H1 (cell line): Measurements from ENCODE around the gene UTP20. TPM values are rescaled to one million over a fixed set of nuclear protein-coding genes. Genes with fewer than 3 reads are reported as not detected.

Source experiments
- CTCF ChIA-PET: fragments of 300-600 bp; sonication (Branson Sonifier 250); formaldehyde crosslinking; loops from one replicate; lab custom pipeline; 2021; ENCODE audit not compliant: partially characterized antibody; lab: Charles Lee
- POLR2A ChIA-PET: fragments of 300-600 bp; sonication (Branson Sonifier 250); formaldehyde crosslinking; loops from one replicate; lab custom pipeline; 2021; ENCODE audit warnings: inconsistent platforms; ENCODE audit not compliant: partially characterized antibody; lab: Charles Lee
- DNase-seq, 2 experiments: peaks; one replicate each; pipeline versions ENCODE4 v3.0.0 to v3.0.0-alpha.2; 2010 to 2022; ENCODE audit warnings: low spot score in 2 of 2, low read depth in 1 of 2, mixed read lengths in 1 of 2
- FAIRE-seq: peaks from 2 replicates; lab custom pipeline; 2011; peaks lifted over from hg19 to GRCh38; lab: Jason Lieb, UNC
- H2AFZ ChIP-seq: 2 replicates; pipeline ENCODE4 v1.8.1; 2012; ENCODE audit warnings: low read length, inconsistent platforms
- H2AK5ac ChIP-seq: 2 replicates; pipeline ENCODE4 v1.6.1; 2013; ENCODE audit warnings: low read depth, low read length
- H2BK120ac ChIP-seq: replicated peaks from 2 replicates; pipeline ENCODE3; 2013; ENCODE audit warnings: low read depth, low read length, inconsistent platforms
- H2BK12ac ChIP-seq: 2 replicates; pipeline ENCODE4 v1.6.1; 2013; ENCODE audit warnings: low read depth, low read length
- H2BK15ac ChIP-seq: 2 replicates; pipeline ENCODE4 v1.6.1; 2013; ENCODE audit warnings: low read length
- H2BK20ac ChIP-seq: 2 replicates; pipeline ENCODE4 v1.6.1; 2013; ENCODE audit warnings: low read length
- H2BK5ac ChIP-seq: 2 replicates; pipeline ENCODE4 v1.6.1; 2013; ENCODE audit warnings: low read depth, low read length
- H3K14ac ChIP-seq: 2 replicates; pipeline ENCODE4 v1.6.1; 2013; ENCODE audit warnings: inconsistent platforms; ENCODE audit not compliant: insufficient read length
- H3K18ac ChIP-seq: 2 replicates; pipeline ENCODE4 v1.6.1; 2013; ENCODE audit warnings: low read length; ENCODE audit errors: extremely low read depth
- H3K23ac ChIP-seq: 2 replicates; pipeline ENCODE4 v1.6.1; 2013; ENCODE audit warnings: inconsistent platforms; ENCODE audit not compliant: insufficient read length
- H3K23me2 ChIP-seq: 2 replicates; pipeline ENCODE4 v1.6.1; 2013; ENCODE audit warnings: low read depth, low read length
- H3K27ac ChIP-seq: 2 replicates; pipeline ENCODE4 v1.6.1; 2011; ENCODE audit warnings: low read depth, low read length, inconsistent platforms
- H3K27me3 ChIP-seq, 4 experiments: replicated peaks in 1 of 4; 1 replicate in 1 of 4; 2 replicates in 3 of 4; pipeline versions ENCODE4 v1.6.1 to v1.8.1; 2011 to 2013; ENCODE audit warnings: low read length in 3 of 4, mild to moderate bottlenecking in 3 of 4, inconsistent platforms in 2 of 4, mixed read lengths in 2 of 4, moderate library complexity in 1 of 4; ENCODE audit not compliant: control insufficient read depth in 3 of 4, insufficient read depth in 3 of 4; ENCODE audit errors: extremely low read depth in 1 of 4
- H3K36me3 ChIP-seq, 4 experiments: 2 replicates each; pipeline versions ENCODE4 v1.6.1 to v1.8.1; 2011 to 2013; ENCODE audit warnings: mild to moderate bottlenecking in 4 of 4, low read length in 3 of 4, moderate library complexity in 2 of 4, control low read depth in 1 of 4, inconsistent platforms in 1 of 4; ENCODE audit not compliant: insufficient read depth in 4 of 4, control insufficient read depth in 2 of 4
- H3K4ac ChIP-seq: replicated peaks from 2 replicates; pipeline ENCODE3; 2013; ENCODE audit warnings: low read length, low read depth, mixed read lengths, inconsistent platforms; ENCODE audit not compliant: insufficient read length
- H3K4me1 ChIP-seq, 4 experiments: replicated peaks in 1 of 4; 1 replicate in 1 of 4; 2 replicates in 3 of 4; pipeline versions ENCODE4 v1.6.1 to v1.8.1; 2011 to 2013; ENCODE audit warnings: low read length in 3 of 4, inconsistent platforms in 2 of 4, mixed read lengths in 1 of 4; ENCODE audit not compliant: insufficient read depth in 4 of 4, control insufficient read depth in 3 of 4
- H3K4me2 ChIP-seq, 2 experiments: 2 replicates each; pipeline versions ENCODE4 v1.6.1 to v1.8.1; 2011 to 2013; ENCODE audit warnings: low read depth in 2 of 2, low read length in 2 of 2, control low read depth in 1 of 2, inconsistent platforms in 1 of 2, mild to moderate bottlenecking in 1 of 2; ENCODE audit not compliant: insufficient read depth in 1 of 2
- H3K4me3 ChIP-seq, 4 experiments: fragments of 200-600, 300-600 bp in 1 of 4; sonication (generic), shearing (Covaris generic), sonication (Bioruptor Twin) in 1 of 4; 2 replicates each; pipeline versions ENCODE4 v1.5.1 to v1.8.1; 2011 to 2016; ENCODE audit warnings: low read length in 4 of 4, low read depth in 3 of 4, control low read depth in 2 of 4, inconsistent platforms in 2 of 4, mild to moderate bottlenecking in 2 of 4, mixed read lengths in 1 of 4, moderate library complexity in 1 of 4; ENCODE audit not compliant: insufficient read depth in 2 of 4; ENCODE audit errors: extremely low read depth in 1 of 4
- H3K56ac ChIP-seq: replicated peaks from 2 replicates; pipeline ENCODE3; 2013; ENCODE audit warnings: low read depth, mild to moderate bottlenecking, mixed read lengths, low read length, inconsistent platforms; ENCODE audit not compliant: insufficient read length
- H3K79me1 ChIP-seq: 2 replicates; pipeline ENCODE4 v1.6.1; 2013; ENCODE audit warnings: low read depth, low read length, control low read depth
- H3K79me2 ChIP-seq, 2 experiments: 2 replicates each; pipeline versions ENCODE4 v1.6.1 to v1.8.1; 2012 to 2013; ENCODE audit warnings: low read length in 2 of 2, mild to moderate bottlenecking in 2 of 2, inconsistent platforms in 1 of 2; ENCODE audit not compliant: insufficient read depth in 2 of 2, control insufficient read depth in 1 of 2
- H3K9ac ChIP-seq, 4 experiments: replicated peaks in 1 of 4; 1 replicate in 1 of 4; 2 replicates in 3 of 4; pipeline versions ENCODE4 v1.6.1 to v1.8.1; 2011 to 2013; ENCODE audit warnings: low read depth in 3 of 4, low read length in 3 of 4, control low read depth in 2 of 4, mild to moderate bottlenecking in 2 of 4, moderate library complexity in 2 of 4, inconsistent platforms in 1 of 4; ENCODE audit errors: extremely low read depth in 1 of 4
- H3K9me3 ChIP-seq, 2 experiments: 2 replicates each; pipeline versions ENCODE4 v1.6.1 to v1.8.1; 2012 to 2013; ENCODE audit warnings: mild to moderate bottlenecking in 2 of 2, moderate library complexity in 2 of 2, control low read depth in 1 of 2, inconsistent platforms in 1 of 2, low read depth in 1 of 2, low read length in 1 of 2, mixed read lengths in 1 of 2; ENCODE audit not compliant: insufficient read depth in 2 of 2
- H4K20me1 ChIP-seq, 2 experiments: replicated peaks in 1 of 2; 2 replicates each; pipeline versions ENCODE3 to v1.8.1; 2011 to 2013; ENCODE audit warnings: inconsistent platforms in 2 of 2, low read length in 2 of 2, mild to moderate bottlenecking in 1 of 2; ENCODE audit not compliant: insufficient read depth in 2 of 2, control insufficient read depth in 1 of 2
- H4K5ac ChIP-seq: 2 replicates; pipeline ENCODE4 v1.6.1; 2013; ENCODE audit warnings: low read length, low read depth, mixed read lengths, inconsistent platforms; ENCODE audit not compliant: insufficient read length
- H4K8ac ChIP-seq: 2 replicates; pipeline ENCODE4 v1.8.0; 2013; ENCODE audit warnings: mild to moderate bottlenecking, moderate library complexity, low read length, inconsistent platforms; ENCODE audit not compliant: insufficient read depth; ENCODE audit errors: extremely low read depth
- H4K91ac ChIP-seq: replicated peaks from 2 replicates; pipeline ENCODE3; 2013; ENCODE audit warnings: low read length, mixed read lengths, inconsistent platforms; ENCODE audit not compliant: insufficient read length
- EZH2 ChIP-seq: fragments of 200-600 bp; sonication (generic); IDR thresholded peaks from 2 replicates; pipeline ENCODE4 v1.7.1; 2012; ENCODE audit warnings: low read depth, mild to moderate bottlenecking, moderate library complexity, low read length, inconsistent platforms; ENCODE audit not compliant: severe bottlenecking
- RXRA ChIP-seq: IDR thresholded peaks from 2 replicates; pipeline ENCODE4 v1.6.1; 2011; ENCODE audit warnings: low read depth, mild to moderate bottlenecking, low read length, moderate library complexity; ENCODE audit not compliant: insufficient read depth
- TEAD4 ChIP-seq: IDR thresholded peaks from 2 replicates; pipeline ENCODE4 v1.6.1; 2012; ENCODE audit warnings: low read depth, low read length, inconsistent platforms, mixed read lengths
- ZNF274 ChIP-seq: IDR thresholded peaks from 2 replicates; pipeline ENCODE4 v1.7.0; 2012; ENCODE audit warnings: low read length, borderline replicate concordance; ENCODE audit errors: extremely low read depth
- WGBS, 2 experiments: shearing (Covaris generic) in 1 of 2; methylation state at CpG; one replicate each; pipeline versions ENCODE4 v1.1.6 to v1.1.7; 2013 to 2015; ENCODE audit warnings: low lambda C conversion rate in 2 of 2, mixed read lengths in 2 of 2, inconsistent platforms in 1 of 2, low coverage in 1 of 2, missing lambda C conversion rate in 1 of 2; ENCODE audit not compliant: insufficient replicate concordance in 2 of 2, insufficient coverage in 1 of 2, insufficient read length in 1 of 2; ENCODE audit errors: extremely low coverage in 1 of 2, missing lambda C conversion rate in 1 of 2; 5-methylcytosine and 5-hydroxymethylcytosine counted together
- polyA plus RNA-seq, 7 experiments: library from polyadenylated mRNA; depleted of rRNA in 3 of 7; stranded (reverse) in 5 of 7; unstranded in 2 of 7; fragments of >200 nt in 5 of 7; fragments of 200-250 nt in 2 of 7; gene quantifications; 1 replicate in 5 of 7; 2 replicates in 1 of 7; 4 replicates in 1 of 7; pipeline versions ENCODE4 v1.2.1 to v1.2.3, GENCODE V29; 2011 to 2013; ENCODE audit warnings: missing spikeins in 2 of 7, mixed read lengths in 2 of 7
- total RNA-seq: library from RNA; stranded (reverse); fragmentation: NEBNext Ultra II Directional; extraction: Animal tissue kit (Norgen Biotek cat#: 25700); gene quantifications from 2 replicates; pipeline ENCODE4 v1.2.1, GENCODE V29; 2021

Gene UTP20
- total and polyA plus RNA-seq, 2 of the 8 experiments (the other 6 are each of a cell fraction or from before 2014, with no cell fraction given), result 8.5 to 48.4 TPM

- Histone ChIP-seq H3K79me2 (no peaks in the 10 kb centered on the region), H3K4me1 (no peaks in the 10 kb centered on the region), H4K91ac (no peak overlapping the region), H3K23me2 (no peaks in the 10 kb centered on the region), H3K27ac (no peak overlapping the region), H3K14ac (no peak overlapping the region), H3K9me3 (no peaks in the 10 kb centered on the region), H4K5ac (no peak overlapping the region), H3K4me2 (no peak overlapping the region), H4K8ac (no peak overlapping the region), H3K4ac (no peak overlapping the region), H3K4me3 (no peak overlapping the region), H2BK5ac (no peak overlapping the region), H2BK15ac (no peak overlapping the region), H3K23ac (no peak overlapping the region), H3K36me3 (peaks cover 16 to 66% (median 44%) of the 10 kb centered on the region in 4 experiments), H2BK120ac (no peak overlapping the region), H3K9ac (no peak overlapping the region), H3K79me1 (no peaks in the 10 kb centered on the region), H2AFZ (no peak overlapping the region), H3K27me3 (no peaks in the 10 kb centered on the region), H2BK12ac (no peak overlapping the region), H3K18ac (no peak overlapping the region), H2BK20ac (no peak overlapping the region), H4K20me1 (no peaks in the 10 kb centered on the region), H3K56ac (no peak overlapping the region), H2AK5ac (no peak overlapping the region)
- ChIA-PET CTCF (interaction anchor here (0.9 to 1.0 kb wide), 2 partner anchors 8 to 16 kb away, joined by 4 read pairs; no protein-coding TSS in a partner anchor), POLR2A (no interaction called here)
- WGBS, 2 experiments, result 92% methylated on average over 1 of the region's 1 CpG; no CpG with 5 or more reads in 1 of the 2 experiments
- FAIRE-seq (no peak), DNase-seq (no peak)
- no peak for TF ChIP-seq TEAD4
- no peak for TF ChIP-seq RXRA
- TF ChIP-seq EZH2, result no peak
- no peak for TF ChIP-seq ZNF274
Measured at GRCh38 chr12:101330631-101331030, 50.7 kb downstream of the UTP20 start.
